Fibroblast of skin of left biceps (primary cell): ENCODE data around the gene GIPC2.
"Not testable (repeated sequence)": the region's sequence is repeated elsewhere in the genome, so short reads cannot be mapped to it uniquely, and the experiment has no call there.

Source experiments
- DNase-seq, 2 experiments: peaks; one replicate each; pipeline ENCODE4 v3.0.0-alpha.2; 2013; ENCODE audit warnings: low read depth in 2 of 2

GIPC2 gene, protein sequence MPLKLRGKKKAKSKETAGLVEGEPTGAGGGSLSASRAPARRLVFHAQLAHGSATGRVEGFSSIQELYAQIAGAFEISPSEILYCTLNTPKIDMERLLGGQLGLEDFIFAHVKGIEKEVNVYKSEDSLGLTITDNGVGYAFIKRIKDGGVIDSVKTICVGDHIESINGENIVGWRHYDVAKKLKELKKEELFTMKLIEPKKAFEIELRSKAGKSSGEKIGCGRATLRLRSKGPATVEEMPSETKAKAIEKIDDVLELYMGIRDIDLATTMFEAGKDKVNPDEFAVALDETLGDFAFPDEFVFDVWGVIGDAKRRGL

GRCh38 chr1:78045926-78046778 is at the start of gene GIPC2:
Gene GIPC2 (plus strand): TSS chr1:78045966. CDS start chr1:78046095, 129 bp downstream.
- no peak for DNase-seq

- no peak for DNase-seq
Observed at GRCh38 chr1:77996734-77997133, 49.0 kb upstream of the GIPC2 start.

- not testable (repeated sequence) for DNase-seq
Observed at GRCh38 chr1:78000536-78000935, 45.2 kb upstream of the GIPC2 start.

DNA sequence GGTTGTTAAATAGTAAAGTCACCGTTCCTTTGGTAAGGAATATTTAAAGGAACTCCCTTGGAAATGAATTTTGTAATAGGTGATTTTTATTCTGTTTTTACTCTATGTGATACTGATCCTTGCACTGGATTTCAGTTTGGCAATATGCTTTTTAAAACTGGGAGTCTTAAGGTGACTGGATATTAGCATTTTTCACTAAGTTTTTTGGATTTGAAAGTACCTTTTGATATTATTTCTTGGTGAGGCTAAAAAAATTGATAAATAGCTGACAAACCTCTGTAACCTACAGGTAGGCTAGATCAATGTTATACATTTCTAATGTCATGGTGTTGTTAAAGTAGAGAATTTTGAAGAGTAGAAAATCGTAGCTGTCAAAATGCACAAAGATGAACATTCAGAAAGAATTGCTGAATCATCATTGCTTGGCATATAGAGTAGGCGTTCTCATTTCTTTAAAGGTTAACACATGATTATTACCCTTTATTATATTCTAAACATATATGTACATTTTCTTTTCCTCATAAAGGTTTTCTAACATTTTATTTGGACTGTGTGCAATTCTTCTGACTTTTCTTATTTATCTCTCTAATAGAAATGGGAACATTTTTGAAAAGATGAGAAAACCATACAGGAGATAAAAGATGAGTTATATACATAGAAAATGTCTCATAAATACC is 42.6 kb upstream of the GIPC2 start:
- DNase-seq: no peak

DNA sequence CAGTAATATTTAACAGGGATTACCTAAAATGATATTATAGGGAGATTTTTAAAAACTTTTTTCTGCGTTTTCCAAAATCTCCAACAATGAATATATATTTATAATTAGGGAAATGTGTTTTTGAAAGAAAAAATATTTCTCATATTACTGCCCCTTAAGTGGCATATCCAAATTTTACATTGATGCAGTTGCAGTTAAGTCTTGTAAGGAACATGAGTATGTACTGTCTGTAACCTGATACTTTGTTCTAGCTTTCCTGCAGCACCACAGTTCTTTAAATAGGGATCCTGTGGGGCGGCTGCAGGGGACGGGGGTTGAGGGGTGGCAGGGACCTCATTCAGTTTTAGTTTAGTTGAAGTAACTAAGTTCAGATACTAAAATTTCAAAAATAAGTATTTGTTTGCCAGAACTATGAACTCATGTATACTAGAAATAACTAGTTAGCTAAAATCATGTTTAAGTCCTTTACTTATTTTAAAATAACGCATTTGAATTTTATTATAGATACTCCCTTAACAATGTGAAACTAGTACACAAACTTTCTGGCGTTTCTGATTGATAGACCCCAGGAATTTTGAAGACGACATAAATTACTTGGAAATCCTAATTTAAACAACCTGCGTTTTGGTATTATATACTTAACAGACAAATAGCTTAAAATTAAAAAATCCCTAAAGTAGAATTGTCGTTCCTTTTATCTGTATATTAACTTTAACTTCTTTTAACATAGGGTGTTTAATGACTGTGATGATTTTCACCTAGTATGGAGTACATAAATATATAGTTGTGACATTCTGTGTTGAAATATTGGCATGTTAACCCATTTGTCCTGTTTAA is 41.7 kb upstream of the GIPC2 start:
- peak; percentile 71 to 76 for DNase-seq

GRCh38 chr1:78004719-78005447 is 40.9 kb upstream of the GIPC2 start, which contains the start of gene DNAJB4:
Gene DNAJB4 (plus strand): TSS chr1:78004939. CDS start chr1:78005111, 172 bp downstream.
- DNase-seq: peak; percentile 94 to 95

DNA sequence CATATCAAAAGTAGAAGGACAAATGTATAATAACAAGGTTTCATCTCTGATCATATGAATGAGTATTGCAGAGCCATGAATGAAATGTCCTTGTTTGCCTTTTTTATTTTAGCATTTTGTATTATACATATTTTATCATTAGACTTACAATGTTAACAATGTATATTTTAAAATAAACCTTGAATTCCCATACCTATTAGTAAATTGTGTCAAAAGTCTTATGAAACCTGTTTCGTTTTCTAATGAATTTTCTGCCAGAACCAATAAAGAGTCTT is 40.4 kb upstream of the GIPC2 start:
- DNase-seq: no peak

- DNase-seq: peak; percentile 83 to 86
Observed at GRCh38 chr1:78005755-78006154, 40.0 kb upstream of the GIPC2 start.

- no peak for DNase-seq
Observed at GRCh38 chr1:78006521-78006920, 39.2 kb upstream of the GIPC2 start.

DNA sequence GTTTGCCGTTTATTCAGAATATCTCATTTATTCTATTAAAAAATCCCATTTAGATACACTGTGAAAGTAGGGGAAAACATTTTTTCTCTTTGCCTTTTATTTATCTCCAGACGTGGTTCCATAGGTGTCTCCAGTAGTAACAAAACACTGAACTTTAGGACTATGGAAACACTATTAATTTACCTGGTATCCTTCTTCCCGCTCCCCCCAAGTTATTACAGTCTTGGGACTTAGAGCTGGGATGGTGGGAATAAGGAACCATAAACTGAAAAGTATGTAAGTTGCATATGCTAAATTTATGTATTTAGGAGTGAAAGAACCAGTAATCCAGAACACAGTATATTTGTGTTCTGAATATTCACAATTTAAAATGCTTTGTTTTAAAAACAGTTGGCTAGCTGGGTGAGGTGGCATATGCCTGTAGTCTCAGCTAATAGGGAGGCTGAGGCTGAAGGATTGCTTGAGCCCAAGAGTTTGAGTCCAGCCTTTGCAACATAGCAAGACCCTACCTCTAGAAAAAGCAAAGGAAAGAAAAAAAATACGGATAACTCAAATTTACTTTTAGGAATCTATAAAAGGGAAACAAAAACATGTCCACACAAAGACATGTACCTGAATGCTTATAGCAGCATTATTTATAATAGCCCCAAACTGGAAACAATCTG is 38.0 kb upstream of the GIPC2 start:
- no peak for DNase-seq

DNA sequence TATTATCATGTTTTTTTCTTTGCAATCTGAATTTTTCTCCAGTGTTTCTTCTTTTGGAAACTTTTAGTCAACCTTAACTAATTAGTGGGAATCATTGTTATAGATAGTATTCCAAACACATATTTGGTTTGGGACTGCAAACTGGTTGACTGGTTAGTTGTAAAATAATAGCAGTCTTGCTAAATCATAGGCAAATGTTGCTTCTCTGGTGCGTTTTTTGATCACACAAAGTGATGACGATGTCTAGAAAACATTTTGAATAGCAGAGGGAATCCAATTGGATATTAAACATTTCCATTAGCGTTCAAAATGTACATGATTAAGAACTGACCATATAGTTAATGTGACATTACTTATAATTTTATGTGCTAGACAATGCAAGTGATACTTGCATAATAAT is 36.5 kb upstream of the GIPC2 start:
- DNase-seq: no peak

- peak in 1 of 2 experiments; percentile 13 for DNase-seq
Observed at GRCh38 chr1:78009836-78010235, 35.9 kb upstream of the GIPC2 start.

DNA sequence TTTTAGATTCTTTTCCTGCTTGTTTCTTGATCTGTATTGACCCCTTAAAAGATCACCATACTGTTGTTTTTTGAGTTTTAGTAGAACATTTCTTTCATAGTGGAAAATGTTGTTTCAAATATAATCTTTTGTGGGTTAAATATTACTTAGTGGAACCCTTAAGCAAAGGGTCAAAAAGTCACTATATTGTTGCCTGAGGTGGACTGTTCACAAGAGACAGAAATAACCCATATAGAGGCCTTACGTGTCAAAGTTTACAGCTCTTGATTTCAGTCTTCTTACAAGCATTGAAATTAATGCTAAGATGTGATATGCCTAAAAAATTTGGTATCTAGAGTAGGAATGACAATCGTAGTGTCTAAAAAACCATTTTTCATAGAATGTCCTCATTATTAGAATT is 34.7 kb upstream of the GIPC2 start:
- DNase-seq: no peak

DNA sequence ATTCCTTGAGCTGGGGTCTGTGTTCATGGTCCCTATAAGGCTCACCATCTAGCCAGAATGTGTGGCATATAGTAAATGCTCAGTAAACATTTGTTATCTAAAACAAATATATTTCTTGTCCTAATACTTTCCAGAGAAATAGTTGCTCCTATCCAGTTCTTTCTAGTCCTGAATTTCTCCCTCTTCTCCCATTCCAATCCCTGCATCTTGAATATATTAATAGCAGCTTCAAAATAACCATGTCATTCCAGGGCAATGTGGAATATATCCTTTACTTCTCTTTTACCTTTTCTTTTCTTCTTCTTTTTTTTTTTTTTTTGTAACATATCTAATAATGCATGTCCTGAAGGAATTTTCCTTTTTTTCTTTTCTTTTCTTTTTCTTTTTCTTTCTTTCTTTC is 30.6 kb upstream of the GIPC2 start:
- DNase-seq: no peak

DNA sequence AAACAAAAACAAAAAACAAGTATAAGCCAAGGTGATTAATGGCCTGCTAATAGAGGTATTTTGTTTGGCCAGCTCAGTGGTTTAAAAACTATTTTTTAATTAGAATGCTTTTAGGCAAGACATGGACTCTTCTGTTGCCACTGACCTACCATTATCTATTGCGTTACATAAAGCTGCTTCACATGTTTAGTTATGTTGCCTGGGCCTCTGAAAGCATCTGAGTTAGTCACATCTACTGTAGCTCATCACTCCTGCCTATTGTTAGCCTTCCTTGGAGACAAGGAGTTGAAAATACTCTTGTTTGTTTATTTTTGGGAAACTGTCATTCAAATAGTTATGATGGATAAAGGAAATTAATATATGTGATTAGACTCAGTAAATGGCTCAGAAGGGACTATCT is 26.7 kb upstream of the GIPC2 start:
- no peak for DNase-seq

GRCh38 chr1:78021134-78021533 is 24.6 kb upstream of the GIPC2 start:
- not testable (repeated sequence) for DNase-seq

- DNase-seq: no peak
Observed at GRCh38 chr1:78029793-78030192, 16.0 kb upstream of the GIPC2 start.

- no peak for DNase-seq
Observed at GRCh38 chr1:78032996-78033796, 12.6 kb upstream of the GIPC2 start.

DNA sequence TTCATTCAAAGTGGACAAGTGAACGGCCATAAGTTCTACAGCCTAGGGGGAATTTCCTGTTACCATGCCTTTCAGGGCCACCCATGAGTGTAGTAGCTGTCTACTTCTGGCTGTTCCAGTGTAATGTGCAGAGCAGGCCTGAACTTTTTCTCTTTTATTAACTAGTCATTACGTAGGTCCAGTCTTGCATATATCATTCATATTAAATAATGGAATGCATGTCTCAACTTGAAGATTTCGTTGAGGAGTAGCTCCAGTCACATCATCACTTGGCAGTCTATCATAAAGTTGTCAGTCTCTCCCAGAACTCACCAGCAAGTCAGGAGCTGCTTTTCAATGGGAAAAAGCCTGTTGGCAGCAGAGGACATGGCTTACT is 12.0 kb upstream of the GIPC2 start:
- no peak for DNase-seq

DNA sequence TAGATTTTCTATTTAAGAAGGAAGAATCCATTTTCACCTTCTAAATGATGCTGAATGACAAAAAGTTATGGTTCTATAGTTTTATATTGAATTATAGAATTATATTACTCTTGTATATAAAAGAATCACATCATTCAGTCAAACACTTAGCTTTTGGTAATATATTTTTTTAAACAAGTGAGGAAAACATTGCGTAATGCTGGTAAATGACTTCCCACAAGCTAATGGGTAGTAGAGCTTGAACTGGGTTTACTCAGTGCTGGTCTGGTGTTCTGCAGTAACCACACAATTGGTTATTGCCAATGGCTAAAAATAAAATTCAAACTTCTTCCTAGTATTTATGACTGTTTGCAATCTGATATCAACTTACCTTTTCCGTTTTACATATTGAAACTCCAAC is 10.6 kb upstream of the GIPC2 start:
- no peak for DNase-seq
